Left lung (tissue), 10 donors: ENCODE data around the gene FRMD5. TPM values are rescaled to one million over a fixed set of nuclear protein-coding genes. Genes with fewer than 3 reads are reported as not detected.

ENCODE experiments used
- ATAC-seq: fragments of 200-7000 bp; cut with Tn5 transposase; one replicate; pipeline ENCODE4 v1.9.1; 2020; ENCODE audit warnings: moderate library complexity
- DNase-seq, 4 donors: peaks; one replicate each; pipeline ENCODE4 v3.0.0-alpha.2; 2013 to 2020
- H3K27ac ChIP-seq, 2 donors: fragments of 200-600 bp; sonication (generic) in 1 of 2; one replicate each; pipeline versions ENCODE4 v1.5.0 to v1.8.0; 2020 to 2021
- H3K27me3 ChIP-seq, 2 donors: fragments of 200-600 bp; sonication (generic) in 1 of 2; one replicate each; pipeline versions ENCODE4 v1.5.0 to v1.8.0; 2020 to 2021
- H3K36me3 ChIP-seq, 2 donors: fragments of 200-600 bp; sonication (generic) in 1 of 2; one replicate each; pipeline versions ENCODE4 v1.5.0 to v1.8.0; 2020 to 2021
- H3K4me1 ChIP-seq, 2 donors: fragments of 200-600 bp; one replicate each; pipeline ENCODE4 v1.8.0; 2021
- H3K4me3 ChIP-seq, 2 donors: fragments of 200-600 bp; sonication (generic) in 1 of 2; one replicate each; pipeline versions ENCODE4 v1.5.0 to v1.8.0; 2020 to 2021; ENCODE audit warnings: mild to moderate bottlenecking in 1 of 2
- H3K9me3 ChIP-seq, 2 donors: fragments of 200-600 bp; sonication (generic) in 1 of 2; one replicate each; pipeline versions ENCODE4 v1.5.0 to v1.8.0; 2020 to 2021
- intact Hi-C, 2 donors: fragments of 100-400 bp; cut with DNase I; formaldehyde crosslinking; loops; one replicate each; pipeline versions ENCODE4 v1.11.2 to v1.14.2; 2022
- polyA plus RNA-seq, 6 donors: library from polyadenylated mRNA; unstranded; fragments of 120-200 nt; gene quantifications; one replicate each; pipeline ENCODE4 v1.2.1, GENCODE V29; 2013; ENCODE audit not compliant: insufficient read length in 6 of 6
- total RNA-seq, 2 donors: library from RNA; stranded (reverse); fragmentation: NEBNext Ultra II Directional; extraction: Animal tissue kit (Norgen Biotek cat#: 25700); gene quantifications; one replicate each; pipeline ENCODE4 v1.2.1, GENCODE V29; 2021
- TF ChIP-seq, protein P1 (sequence below), 2 donors: fragments of 200-600 bp; sonication (generic) in 1 of 2; IDR thresholded peaks; one replicate each; pipeline versions ENCODE4 v1.5.0 to v1.8.0; 2021; ENCODE audit warnings: antibody characterized with exemption in 2 of 2
- donor health status: DM: no; HTN: yes; CAD: no.
- donor health status: DM: no; HTN: no; CAD: no.

The FRMD5 gene
- total and polyA plus RNA-seq, 8 donors, result 1.5 to 4.4 (median 2.3) TPM

DNA sequence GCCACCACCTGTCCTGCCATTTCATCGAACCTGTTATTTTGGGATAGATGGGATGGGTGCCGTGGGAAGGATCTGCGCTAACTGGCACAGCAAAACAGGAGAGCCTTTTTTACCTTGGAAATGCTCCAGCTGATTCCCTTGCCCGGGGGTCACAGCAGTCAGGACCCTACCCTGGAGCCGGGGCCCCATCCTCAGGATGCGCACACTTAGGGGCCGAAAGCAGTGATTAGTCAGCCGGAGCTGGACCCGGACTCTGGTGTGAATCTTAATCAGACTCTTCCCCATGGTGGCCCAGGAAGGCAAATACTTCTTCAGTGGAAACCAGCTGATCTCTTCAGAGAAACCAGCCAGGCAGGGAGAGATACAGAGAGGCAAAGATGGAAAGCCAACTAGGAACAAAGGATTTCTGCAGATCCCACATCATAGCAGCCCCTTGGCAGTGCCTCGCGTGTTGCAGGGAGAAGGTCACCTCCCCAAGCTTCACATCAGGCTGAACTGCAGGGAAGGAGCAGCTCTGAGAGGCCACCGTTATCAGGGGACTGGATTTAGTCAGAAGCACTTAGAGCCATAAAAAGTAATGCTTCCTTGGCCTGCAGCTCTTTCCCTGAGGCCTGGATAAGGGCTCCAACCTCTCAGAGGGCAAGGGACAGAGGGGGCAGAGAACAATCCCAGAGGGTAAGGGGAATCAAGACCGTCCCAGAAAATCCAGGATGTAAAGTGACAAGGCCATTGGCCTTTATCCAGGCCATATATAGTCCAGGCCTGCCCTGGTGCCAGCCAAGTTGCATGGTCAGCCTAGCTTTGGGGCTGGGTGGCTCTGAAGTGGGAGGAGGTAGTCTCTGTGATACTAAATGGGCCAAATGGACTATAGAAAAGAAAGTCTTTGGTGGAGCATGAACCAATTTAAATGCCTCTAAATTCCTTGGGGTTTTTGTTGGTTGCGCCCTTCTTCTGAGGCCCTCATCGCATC, 315.4 kb downstream of the FRMD5 start:
- Histone ChIP-seq H3K36me3 (peaks cover 0 to 11% of the 10 kb centered on the region in 2 donors), H3K4me1 (no peaks in the 10 kb centered on the region), H3K9me3 (no peaks in the 10 kb centered on the region), H3K27me3 (no peaks in the 10 kb centered on the region), H3K27ac (no peak overlapping the region), H3K4me3 (no peak overlapping the region)
- DNase-seq, result no peak
- intact Hi-C loops, result no loop called here
- TF ChIP-seq, protein P1, sequence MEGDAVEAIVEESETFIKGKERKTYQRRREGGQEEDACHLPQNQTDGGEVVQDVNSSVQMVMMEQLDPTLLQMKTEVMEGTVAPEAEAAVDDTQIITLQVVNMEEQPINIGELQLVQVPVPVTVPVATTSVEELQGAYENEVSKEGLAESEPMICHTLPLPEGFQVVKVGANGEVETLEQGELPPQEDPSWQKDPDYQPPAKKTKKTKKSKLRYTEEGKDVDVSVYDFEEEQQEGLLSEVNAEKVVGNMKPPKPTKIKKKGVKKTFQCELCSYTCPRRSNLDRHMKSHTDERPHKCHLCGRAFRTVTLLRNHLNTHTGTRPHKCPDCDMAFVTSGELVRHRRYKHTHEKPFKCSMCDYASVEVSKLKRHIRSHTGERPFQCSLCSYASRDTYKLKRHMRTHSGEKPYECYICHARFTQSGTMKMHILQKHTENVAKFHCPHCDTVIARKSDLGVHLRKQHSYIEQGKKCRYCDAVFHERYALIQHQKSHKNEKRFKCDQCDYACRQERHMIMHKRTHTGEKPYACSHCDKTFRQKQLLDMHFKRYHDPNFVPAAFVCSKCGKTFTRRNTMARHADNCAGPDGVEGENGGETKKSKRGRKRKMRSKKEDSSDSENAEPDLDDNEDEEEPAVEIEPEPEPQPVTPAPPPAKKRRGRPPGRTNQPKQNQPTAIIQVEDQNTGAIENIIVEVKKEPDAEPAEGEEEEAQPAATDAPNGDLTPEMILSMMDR (IDR thresholded peaks at IDR 0.05), result no peak
- no peak for ATAC-seq

DNA sequence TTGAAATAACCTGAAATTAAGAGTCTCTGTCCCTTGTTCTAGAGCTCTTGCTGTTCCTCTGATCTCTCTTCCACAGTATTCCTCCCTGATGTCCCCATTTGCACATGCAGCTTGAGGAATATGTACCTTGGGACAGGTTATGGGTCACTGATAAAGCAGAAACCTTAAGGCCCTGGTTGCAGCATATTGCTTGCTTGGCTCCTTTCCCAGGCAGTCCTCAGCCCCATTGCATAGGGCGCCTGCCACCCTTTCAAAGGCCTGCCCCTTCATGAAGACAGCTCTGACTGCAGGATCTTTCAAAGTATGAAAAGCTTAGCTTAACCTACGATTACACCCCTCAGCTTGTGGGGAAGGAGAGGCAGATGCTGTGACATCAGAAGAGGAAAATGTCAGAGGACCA, 316.6 kb downstream of the FRMD5 start:
- intact Hi-C loops, result no loop called here

DNA sequence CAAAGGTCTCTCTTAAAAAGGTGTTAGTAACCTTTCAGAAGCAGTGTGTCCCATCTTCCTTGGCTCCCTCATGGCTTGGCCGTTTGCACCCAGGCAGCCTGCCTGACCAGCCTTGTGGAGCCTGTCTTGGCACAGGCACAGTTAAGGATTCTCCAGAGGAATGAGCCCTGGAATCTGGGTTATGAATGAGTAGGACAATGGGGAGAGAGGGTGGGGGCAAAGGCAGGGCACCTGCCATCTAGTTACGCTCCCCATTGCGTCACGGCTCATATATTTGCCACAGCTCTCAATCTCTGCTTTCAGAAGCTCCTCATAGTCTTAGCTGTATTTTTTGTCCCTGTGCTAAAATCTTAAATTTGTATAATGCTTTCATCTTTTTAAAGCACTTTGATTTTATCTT, 317.7 kb downstream of the FRMD5 start:
- Histone ChIP-seq H3K36me3 (peaks cover 0 to 22% of the 10 kb centered on the region in 2 donors), H3K4me3 (no peak overlapping the region), H3K27ac (no peak overlapping the region), H3K4me1 (no peaks in the 10 kb centered on the region), H3K27me3 (no peaks in the 10 kb centered on the region), H3K9me3 (no peaks in the 10 kb centered on the region)
- ATAC-seq, result no peak
- intact Hi-C loops, result no loop called here
- TF ChIP-seq, protein P1 (IDR thresholded peaks at IDR 0.05), result no peak
- no peak for DNase-seq

More for the DNA sequence above, 316.6 kb downstream of the FRMD5 start:
- Histone ChIP-seq H3K27ac (no peak overlapping the region), H3K36me3 (peaks cover 0 to 22% of the 10 kb centered on the region in 2 donors), H3K4me3 (no peak overlapping the region), H3K9me3 (no peaks in the 10 kb centered on the region), H3K27me3 (no peaks in the 10 kb centered on the region), H3K4me1 (no peaks in the 10 kb centered on the region)
- ATAC-seq (no peak), DNase-seq (no peak)
- TF ChIP-seq, protein P1 (IDR thresholded peaks at IDR 0.05), result no peak

DNA sequence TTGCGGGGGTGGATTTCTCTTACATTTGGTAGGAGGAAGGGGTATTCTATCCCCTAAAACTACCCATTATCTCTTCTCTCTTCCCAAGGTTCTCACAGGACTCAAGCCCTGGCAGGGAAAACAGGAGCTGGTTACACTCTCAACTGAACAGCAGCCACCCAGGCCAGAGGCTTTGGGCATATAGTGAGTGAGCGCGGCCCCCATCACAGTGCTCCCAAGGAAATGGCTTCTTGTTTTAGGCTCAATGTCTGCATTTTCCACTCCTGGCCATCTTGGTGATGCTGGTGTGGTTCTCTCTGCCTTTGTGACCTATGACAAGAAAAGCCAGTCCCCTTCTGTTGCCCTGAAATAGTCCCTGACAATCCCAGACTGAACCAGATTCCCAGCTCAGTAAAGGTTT, 318.2 kb downstream of the FRMD5 start:
- H3K4me3 ChIP-seq, result no peak overlapping the region
- no peak overlapping the region for H3K27ac ChIP-seq
- DNase-seq (no peak), ATAC-seq (no peak)
- no peaks in the 10 kb centered on the region for H3K27me3 ChIP-seq
- peaks cover 0 to 22% of the 10 kb centered on the region in 2 donors for H3K36me3 ChIP-seq
- no peaks in the 10 kb centered on the region for H3K9me3 ChIP-seq
- intact Hi-C loops, result no loop called here
- TF ChIP-seq, protein P1 (IDR thresholded peaks at IDR 0.05), result no peak
- no peaks in the 10 kb centered on the region for H3K4me1 ChIP-seq

DNA sequence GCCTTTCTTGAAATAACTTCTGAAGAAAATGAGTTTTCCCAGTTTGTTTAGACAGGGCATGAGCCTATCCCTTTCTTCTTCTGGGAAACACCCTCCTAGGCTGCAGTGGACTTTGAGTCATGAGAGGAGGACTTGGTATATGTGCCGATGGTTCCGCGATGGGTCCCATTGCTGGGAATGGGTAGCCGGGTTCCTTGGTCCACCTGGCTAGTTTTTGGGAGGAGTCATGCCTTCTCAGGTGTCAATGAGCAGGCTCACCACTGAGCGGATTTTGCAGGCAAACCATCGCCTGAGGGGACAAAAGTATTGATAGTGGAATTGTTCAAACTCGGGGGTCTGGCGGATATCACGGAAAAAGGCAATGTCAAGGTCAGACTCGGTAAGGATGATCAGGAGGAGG, 321.4 kb downstream of the FRMD5 start:
- TF ChIP-seq, protein P1 (IDR thresholded peaks at IDR 0.05), result no peak
- DNase-seq, result no peak
- no peak overlapping the region for H3K4me3 ChIP-seq
- intact Hi-C loops, result no loop called here
- H3K27ac ChIP-seq, result no peak overlapping the region
- no peak for ATAC-seq
- peaks cover 0 to 12% of the 10 kb centered on the region in 2 donors for H3K36me3 ChIP-seq
- H3K27me3 ChIP-seq, result no peaks in the 10 kb centered on the region
- H3K4me1 ChIP-seq, result no peaks in the 10 kb centered on the region
- no peaks in the 10 kb centered on the region for H3K9me3 ChIP-seq
